ENCODE results near the gene CDKL1.

The CDKL1 gene

DNA sequence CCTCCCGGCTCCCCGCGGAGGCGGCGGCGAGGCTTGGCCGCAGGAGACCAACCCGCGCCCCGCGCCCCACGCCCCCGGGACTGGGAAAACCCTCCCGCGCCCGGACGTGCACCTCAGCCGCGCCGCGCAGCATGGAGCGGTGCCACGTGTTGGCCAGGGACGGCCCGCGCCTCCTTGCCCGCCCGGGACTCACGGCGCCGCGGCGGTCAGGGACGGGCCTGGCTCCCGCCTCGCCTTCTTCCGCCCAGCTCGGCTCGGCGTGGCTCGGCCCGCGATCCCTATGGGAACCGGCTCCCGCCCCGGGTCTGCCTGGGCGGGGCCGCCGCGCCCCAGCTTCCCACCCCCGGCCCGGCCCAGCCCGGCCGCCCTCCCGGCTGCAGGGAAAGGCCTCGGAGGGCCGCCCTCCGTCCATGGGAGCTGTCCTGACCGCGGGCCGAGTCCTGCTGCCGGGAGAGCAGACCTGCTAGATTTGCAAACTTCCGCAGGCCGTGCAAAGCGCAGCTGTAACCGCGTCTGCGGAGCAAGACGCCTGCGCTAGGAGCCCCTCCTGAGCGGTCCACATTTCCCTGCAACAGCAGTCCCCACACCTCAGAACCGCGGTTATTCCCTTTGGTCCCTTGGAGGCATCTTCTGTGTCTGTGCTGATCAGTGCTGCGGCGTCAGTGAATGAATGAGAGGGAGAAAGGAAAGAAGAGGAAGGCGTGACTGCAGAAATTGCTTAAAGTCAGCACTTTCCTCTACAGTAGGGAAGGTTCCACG lies at the start of gene CDKL1:
Gene CDKL1, minus strand, starts transcription at position 251 of the 759 bp plus-strand sequence. CDS start 1,013 bp downstream, outside the sequence.
- peak; percentile 50 for DNase-seq

DNA sequence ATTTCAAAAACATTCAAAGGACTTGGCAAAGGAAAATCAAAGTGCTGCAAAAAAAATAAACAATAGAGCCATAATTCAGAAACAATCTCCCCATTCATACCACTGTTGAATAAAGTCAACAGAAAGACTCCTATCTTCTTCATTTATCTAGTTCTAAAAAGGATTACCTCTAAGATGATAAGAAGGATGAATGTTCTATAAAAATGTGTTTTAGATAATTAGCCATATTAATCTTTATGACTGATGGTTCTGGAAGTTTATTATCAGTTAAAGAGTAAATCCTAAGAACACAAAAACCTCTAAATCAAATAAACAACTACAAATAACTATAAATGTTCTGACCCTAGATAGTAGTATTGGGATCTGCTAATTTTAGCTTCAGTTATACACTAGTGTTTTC lies 37.8 kb upstream of the CDKL1 start:
- DNase-seq: no peak

DNA sequence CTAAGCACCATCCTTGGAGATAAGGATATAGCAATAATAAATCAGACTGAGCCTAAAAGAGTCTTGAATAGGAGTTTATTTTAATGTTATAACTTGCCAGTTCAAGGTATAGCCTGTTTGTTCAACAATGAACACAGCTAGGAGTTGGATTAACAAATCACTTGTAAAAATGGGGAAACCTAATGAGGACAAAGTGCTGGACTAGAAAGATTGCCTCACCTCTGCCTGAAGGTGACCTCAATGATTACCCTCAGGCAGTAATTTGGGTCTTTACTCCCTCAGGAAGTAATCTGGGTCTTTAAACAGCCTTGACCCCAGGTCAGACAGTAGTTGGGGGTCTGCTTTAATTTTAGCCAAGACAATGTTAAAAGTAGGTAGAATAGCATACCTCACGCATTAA lies 35.5 kb upstream of the CDKL1 start:
- DNase-seq: no peak

DNA sequence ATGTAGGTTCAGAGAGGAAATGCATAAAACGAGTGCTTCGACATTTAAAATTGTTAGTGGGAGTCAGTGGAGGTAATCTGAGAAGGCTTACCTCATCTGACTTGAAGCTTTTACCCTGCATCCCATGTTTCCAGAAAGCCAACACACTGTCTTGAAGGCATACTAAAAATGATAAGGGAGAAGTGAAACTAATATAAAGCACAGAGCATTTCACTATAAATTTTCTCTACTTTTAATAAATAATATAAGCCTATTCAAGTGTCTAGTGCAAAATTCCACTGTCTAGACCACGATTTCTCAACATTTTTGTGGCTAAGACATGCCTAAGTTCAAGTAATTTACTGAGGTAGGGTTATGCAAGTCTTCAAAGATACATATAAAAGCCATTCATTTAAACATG lies 29.1 kb upstream of the CDKL1 start:
- DNase-seq: no peak

DNA sequence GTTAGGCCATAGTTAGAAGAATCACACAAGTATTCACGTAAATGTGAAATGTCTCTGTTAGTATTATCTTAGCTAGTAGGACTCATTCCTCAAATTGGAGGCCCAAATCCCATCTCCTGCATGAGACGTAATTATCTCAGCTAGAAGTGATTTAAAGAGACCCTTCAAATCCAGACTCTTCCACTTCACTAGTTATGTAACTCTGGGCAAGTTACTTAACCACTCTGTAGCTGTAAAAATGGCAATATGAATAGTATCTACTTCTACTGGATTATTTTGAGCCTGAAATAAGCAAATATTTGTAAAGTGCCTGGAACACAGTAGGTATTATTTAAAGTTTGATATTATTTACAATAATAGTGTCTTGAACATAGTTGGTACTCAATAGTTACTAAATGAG lies 28.4 kb upstream of the CDKL1 start:
- no peak for DNase-seq

DNA sequence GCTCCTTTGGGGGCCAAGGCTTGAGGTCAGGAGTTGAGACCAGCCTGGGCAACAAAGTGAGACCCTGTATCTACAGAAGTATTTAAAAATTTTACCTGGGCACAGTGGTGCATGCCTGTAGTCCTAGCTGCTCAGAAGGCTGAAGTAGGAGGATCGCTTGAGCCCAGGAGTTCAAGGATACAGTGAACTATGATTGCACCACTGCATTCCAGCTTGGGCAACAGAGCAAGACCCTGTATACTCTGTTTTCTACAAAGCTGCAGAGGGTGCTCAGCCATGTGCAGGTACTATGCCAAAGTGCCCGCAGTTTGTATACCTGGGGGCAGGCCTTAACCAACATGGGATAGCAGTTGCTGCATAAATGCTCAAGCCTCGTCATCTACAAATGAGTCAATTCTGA lies 26.8 kb upstream of the CDKL1 start:
- no peak for DNase-seq

DNA sequence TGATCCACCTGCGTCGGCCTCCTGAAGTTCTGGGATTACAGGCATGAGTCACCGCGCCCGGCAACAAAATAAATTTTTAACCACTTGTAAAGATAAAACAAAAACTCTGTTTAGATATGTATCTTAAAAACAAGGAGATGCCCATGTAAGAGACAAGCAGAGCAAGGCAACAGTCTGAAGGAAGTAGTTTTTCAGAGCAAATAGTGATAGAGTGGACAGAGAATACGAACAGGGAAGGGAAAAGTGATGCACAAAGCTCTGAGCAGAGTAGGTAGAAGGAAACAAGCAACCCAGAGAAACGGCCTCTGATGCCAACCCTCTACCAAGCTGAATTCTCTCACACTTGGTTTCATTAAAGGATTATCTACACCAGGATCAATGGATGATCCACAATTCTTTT lies 24.8 kb upstream of the CDKL1 start:
- DNase-seq: no peak

DNA sequence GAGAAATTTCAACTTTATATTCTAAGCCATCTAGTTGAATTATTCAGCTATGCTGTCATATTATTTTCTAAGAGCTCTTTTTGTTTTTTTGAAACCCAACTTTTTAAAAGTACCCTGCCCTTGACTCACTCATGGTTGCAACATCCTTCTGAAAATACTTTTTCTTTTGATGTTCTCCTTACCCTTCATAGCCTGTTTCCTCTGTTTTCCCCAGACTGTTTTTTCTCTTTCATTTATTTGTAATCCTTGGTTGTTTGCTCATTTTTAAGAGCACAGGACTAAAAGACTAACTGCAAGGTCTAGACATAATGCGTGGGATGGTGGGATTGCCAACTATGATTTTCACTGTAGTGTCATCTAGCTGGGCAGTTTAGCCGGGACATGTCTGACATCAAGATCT lies 21.2 kb upstream of the CDKL1 start:
- DNase-seq: no peak

DNA sequence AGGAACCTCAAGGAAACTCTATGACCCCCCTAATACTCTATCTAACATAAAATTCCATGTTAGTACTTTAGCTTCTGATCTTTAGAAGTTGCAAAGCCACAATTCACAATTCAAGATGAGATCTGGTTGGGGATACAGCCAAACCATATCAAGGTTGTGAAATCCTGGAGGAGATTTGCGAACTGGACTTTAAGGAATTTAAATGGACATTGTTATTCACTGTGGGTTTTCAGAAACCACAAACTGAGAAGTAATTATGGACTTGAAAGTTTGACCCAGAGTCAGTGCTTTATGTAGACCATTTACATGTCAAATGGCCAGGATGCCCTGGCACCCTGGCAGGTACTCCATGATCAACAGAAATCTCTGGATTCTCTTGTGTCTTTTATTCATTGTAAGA lies 14.2 kb upstream of the CDKL1 start:
- DNase-seq: no peak

DNA sequence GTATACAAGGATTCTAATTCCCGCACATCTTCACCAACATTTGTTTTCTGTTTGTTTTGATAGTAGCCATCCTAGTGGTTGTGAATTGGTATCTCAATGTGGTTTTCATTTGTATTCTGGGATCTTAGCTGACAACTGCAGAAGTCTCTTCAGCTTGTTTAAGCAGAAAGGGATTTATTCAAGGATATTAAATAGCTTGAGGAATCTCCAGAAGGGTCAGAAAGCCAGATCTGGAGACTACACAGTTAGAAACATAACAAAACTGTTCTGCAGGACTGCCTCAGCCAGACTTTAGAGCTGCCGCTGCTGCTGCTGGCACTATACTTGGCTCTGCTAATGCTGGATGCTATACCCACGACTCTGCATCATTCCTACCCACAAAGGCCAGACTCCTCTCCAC lies 13.4 kb upstream of the CDKL1 start:
- no peak for DNase-seq

DNA sequence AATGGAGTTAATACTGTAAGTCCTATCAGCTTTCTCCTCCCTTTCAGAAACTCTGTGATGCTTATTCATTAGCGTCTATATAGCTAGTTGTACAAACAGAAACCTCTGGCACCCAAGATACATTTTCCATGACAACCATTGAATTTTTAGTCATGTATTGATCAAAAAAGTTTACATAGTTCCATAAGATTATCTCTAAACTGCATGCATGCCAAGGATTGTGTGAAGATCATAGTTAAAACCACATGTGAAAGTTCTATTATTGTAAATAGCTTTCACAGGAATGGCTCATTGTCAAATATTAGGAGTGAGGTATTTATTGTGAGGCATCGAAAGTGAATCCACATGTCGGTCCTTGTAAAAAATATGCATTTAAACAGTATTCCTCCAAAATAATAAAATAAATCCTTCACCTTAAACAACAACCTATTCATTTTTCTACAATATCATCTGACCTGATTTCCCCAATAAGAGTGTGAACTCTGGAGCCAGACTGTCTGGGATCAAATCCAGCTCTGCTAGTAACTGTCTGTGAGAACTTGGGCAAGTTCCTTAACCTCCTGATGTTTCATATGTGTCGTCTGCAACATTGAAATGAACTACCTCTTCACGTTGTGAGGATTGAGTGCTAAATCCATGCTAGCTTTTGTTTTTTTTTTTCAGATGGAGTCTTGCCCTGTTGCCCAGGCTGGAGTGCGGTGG lies 10.6 kb upstream of the CDKL1 start:
- no peak for DNase-seq

DNA sequence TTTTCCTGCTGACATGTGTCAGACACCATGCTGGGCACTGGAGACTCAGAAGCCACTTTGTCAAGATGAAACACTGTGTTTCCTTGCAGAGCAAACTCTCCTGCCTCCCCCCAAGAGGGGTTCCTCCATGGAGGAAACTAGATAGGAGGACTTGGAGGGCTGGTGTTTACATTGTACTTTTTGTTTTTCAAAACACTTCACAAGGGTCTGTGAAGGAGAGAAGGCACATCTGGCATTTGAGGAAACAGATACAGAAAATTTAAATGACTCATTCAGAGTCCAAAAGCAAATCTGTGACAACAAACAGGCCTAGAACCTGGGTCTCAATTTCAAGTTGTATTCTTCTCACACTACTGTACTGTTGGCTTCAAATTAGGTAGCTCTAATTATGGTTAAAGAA lies 6.7 kb upstream of the CDKL1 start:
- peak; percentile 62 for DNase-seq

DNA sequence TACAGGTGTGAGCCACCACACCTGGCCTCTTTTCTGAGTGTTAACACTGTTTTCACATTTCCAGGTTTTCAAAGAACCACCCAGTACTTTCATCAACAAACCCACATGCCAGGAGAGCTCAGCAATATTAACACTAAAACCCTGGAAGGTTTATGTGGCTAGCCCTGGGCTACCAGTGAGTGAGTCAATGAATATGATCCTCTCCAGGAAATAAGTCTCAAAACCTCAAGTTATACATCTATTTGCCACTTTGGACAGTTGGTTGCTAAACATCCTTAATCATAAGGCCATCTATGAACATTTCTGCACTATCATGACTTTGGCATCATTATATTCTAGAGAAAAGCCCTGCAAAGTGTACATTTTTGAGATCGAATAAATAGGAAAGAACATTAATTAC lies 6.3 kb upstream of the CDKL1 start:
- DNase-seq: no peak

DNA sequence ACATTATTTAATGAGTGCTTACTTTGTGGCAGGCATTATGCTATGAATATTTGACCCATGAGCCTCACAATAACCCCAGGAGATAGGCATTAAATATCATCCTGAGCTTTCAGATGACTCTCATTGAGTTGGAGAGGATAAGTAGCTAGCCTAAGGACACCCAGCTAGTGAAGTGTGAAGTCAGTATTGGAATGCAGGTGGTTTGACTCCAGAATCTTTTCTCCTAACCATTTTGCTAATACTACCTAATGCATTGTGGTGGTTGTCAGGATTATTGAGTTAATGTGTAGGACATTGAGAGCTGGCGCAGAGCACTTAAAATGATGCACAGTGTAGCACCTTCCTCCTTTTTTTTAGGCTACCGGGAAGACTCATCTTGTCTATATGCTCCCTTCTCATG lies 3.8 kb upstream of the CDKL1 start:
- DNase-seq: no peak

DNA sequence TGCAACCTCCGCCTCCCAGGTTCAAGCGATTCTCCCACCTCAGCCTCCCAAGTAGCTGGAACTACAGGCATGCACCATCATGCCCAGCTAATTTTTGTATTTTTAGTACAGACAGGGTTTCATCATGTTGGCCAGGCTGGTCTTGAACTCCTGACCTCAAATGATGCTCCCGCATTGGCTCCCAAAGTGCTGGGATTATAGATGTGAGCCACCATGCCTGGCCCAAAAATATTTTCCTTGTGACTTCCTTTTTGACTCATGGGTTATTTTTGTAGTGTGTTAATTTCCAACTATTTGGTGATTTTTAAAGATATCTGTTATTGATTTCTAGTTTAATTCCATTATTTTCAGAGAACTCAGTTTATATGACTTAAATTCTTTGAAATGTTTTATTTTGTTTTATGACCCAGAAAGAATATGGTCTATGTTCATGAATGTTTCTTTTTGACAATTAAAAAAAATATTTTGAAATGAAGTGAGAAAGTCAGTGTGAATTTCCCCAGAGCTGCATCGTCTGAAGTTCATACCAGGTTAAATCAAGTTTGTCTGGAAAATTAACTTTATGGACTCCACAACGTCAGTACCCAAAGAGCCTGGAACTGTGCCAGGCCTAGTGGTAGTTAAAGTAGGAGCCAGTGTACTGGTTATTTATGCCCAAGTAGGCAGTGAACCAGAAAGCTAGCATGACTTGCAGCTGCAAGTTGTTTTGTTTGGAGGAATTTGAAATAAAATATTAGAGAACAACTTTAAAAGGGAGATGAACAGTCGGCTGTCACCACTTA lies 2.8 kb upstream of the CDKL1 start:
- DNase-seq: peak; percentile 76

DNA sequence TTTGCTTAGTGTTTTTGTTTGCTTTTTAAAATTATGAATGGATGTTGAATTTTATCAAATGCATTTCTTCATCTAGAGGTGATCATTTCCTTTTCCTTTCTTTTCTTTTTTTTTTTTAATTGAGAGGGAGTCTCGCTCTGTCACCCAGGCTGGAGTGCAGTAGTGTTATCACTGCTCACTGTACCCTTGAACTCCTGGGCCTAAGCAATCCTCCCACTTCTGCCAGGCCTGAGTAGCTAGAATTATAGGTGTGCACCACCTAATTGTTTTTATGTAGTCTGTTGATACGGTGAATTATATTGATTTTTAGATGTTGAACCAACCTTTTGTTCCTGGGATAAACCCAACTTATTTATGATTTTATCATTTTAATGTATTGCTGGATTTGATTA lies 1.5 kb upstream of the CDKL1 start:
- DNase-seq: no peak

DNA sequence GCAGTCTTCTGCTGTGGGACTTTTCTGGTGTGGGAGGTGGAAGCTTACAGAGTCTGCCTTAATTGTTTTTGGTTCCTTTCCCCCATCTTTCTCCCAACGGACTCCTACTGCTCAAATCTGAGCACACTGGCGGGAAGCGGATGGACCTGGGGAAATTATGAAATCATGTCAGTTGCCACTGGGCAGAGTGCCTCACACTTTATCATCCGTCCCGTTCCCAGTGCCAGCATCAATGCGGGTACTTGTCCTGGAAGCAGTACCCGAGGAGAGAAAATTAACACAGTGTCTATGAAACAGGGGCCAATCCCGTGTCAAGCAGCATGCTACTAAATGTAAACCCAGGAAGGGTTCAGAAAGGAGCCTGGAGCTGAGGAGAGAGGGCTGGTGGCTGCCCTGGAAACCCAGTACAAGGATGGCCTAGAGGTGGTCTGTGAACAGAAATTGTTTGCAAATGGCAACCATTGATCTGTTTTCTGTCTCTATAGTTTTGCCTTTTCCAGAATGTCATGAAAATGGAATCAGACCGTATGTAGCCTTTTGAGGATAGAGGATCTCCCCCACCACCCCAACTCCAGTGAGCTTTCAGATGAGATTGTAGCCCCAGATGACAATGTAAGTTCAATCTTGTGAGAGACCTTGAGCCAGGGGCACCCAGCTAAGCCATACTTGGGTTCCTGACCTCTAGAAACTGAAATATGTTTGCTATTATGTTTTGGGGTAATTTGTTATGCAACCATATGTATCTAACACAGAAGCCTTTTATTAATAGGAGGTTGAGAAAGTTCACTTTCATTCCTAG lies 908 bp upstream of the CDKL1 start:
- no peak for DNase-seq

DNA sequence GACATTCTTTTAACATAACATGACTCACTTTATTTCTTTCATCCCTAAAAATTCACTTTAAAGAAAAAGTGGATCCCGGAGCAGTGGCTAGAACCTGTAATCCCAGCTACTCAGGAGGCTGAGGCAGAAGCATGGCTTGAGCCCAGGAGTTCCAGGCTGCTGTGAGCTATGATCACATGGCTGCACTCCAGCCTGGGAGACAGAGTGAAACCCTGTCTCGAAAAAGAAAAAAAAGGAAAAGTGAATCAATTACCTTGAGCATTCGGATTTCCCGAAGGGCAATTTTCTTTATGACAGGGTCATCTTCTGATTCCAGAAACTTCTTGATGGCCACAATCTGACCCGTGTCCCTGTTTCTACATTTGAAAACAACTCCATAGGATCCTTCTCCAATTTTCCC lies 1.2 kb downstream of the CDKL1 start:
- no peak for DNase-seq

DNA sequence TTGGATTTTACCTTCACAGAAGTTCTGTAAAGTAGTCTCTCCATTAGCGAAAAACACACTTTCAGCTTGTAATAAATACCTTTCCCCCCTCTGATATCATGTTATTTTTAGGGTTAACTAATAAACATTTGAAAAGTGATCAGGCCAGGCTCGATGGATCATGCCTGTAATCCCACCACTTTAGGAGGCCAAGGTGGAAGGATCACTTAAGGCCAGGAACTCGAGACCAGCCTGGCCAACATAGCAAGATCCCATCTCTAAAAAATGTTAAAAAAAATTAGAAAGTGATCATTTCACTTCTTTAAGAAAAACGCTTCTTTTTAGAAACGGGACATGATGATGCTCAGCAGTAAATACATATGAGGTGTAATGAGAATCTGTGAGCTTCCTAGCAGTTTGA lies 2.0 kb downstream of the CDKL1 start:
- no peak for DNase-seq

DNA sequence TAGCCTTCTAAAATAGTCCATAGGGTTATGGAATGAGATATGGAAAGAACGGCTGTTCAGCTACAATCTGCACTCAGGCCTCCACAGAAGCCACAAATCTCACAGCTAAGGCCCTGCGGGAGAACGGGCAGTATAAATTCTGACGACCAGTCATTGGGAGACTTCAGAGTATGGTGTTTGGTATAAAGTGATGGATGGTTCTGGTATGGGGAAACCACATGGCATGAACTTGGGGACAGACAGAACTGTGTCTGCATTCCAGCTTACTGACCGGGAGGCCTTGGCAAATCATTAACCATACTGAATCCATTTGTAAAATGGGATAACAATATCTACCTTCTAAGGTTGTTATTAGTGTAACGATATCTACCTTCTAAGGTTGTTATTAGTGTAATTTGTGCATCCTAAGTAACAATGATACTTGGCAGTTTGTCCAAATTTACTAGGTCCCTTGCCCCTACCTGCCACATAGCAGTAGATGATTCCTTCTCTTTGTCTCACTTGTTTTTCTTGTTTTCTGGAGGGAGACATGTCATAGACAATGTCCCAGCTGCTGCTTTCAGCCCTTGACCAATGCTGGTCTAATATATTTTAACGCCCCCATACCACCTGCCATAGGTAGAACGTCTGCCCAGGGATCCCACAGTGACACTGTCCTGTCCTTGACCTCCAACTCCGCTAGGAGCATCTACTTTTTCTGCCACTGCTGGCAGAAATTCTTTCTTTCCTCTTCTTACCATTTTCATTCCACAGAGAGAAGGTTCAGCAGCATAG lies 6.8 kb downstream of the CDKL1 start:
- DNase-seq: no peak

DNA sequence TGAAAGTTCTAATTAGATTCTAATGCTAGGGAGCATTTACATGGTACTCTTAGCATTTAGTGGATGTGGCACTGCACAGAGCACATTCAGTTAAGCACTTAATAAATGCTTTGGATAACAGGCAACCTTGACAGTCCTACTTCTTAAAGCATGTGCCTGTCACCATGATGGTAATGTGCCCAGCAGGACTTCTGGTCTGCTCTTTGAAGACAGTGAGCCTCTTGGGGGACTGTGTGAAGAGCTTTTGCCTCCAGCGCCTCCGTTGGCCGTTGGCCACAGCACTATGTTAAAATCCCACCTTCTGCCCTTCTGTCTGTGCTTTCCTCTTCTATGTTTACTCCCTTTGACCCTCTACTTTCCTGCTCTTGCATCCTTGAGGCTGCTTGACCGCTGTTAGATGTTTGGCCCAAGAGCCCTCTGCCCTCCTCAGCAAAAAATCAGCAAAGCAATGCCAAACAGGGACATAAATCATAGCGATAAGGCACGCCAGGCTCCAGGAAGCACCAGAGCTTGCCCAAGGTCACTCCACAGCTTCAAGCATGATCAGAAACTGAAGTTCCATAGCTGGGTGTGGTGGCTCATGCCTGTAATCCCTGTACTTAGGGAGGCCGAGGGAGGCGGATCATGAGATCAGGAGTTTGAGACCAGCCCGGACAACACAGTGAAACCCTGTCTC lies 8.3 kb downstream of the CDKL1 start:
- no peak for DNase-seq

DNA sequence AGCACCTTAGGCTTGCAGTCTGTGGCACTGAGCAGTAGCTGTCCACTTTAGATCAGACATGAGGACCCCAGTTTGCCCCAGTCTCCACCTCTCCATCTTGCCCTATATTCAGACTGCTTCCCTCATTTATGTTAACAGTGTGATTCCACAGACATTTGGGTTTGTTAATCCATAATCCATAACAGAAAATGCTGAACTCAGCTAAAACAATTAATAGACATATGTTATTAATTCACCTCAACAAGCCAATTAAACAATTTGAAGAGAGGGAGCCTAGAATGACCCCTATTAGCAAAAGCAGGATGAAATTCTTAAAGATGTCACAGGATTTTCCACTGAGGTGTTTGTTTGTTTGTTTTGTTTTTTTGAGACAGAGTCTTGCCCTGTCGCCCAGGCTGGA lies 9.1 kb downstream of the CDKL1 start:
- no peak for DNase-seq
